Stimulated activated CD4-positive, alpha-beta T cell treated with anti-CD3 and anti-CD28 coated beads, Interleukin-1b, Interleukin-23, amount 100 ng/mL, for 1 hour (primary cell): Measurements from ENCODE around the gene ATXN1.

Source experiments
- DNase-seq, 2 donors: peaks; one replicate each; pipeline ENCODE4 v3.0.0-alpha.2; 2020; ENCODE audit warnings: low read depth in 2 of 2

The ATXN1 gene

DNA sequence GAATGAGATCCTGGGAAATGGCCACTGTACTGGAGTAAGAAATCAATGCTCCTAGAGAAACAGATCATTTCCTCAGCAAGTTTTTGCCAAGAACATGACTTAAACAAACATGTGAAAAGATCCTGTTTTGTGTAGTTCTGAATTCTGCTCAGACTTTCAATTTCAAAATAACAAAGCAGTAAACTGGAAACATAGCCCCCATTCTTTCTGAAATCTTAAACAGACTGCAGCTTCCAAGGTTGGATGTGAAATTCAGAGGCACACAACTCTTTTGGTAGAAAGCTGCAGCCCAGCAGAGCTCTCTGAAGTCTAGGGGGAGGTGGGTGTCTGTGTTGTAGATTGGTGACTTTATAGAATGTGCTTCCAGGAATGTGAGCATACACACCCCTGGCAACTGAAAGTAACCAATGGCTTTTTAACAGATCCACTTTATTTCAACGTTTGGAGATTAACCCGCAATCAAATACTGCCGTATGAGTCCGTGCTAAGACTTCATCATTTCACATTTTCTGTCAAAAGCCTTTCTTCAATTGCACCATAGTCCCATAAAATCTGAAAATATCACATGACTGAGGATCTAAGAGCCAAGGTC, 86.4 kb downstream of the ATXN1 start:
- no peak for DNase-seq

GRCh38 chr6:16673011-16673797, 88.1 kb downstream of the ATXN1 start:
- no peak for DNase-seq

DNA sequence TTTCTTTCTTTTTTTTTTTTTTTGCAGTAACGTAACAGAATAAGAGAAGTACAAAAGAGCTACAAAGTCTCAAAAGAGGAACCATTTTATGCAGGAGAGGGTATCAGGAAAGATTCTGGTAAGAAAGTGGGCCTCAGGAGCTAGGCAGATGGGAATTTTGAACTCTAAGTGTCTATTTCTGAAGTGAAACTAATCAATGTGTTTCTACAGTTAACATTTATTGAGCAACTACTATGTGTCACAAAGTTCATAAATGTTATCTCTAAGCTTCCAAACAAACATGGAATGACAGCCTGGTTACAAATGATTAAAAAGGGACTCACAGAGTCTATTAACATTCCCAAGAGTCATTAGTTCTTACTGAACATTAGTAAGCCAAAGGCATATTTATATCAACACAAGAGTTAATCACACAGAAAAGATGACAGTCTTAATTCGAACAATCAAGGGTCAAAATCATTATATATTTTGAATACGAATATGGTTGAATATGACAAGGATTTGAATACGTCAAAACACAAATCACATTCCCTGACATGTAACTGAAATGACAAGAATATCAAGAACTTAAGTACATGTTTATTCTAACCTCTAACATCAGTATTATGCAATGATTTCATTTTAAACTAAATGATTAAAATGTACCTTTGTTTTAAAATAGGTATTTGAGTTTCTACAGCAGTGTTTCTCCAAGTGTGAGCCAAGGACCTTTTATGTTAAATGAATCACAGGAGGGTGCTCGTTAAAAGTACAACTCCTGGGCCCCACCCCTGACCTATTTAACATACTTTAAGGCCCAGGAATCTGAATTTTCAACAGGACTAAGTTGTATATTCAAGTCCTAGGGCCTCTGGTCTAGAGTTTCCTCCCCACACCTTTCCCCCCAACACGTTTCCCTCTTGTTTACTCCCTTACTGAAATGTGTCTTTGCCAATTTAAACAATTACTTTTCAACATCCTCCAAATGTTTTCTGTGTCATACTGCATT, 89.7 kb downstream of the ATXN1 start:
- DNase-seq, result no peak

DNA sequence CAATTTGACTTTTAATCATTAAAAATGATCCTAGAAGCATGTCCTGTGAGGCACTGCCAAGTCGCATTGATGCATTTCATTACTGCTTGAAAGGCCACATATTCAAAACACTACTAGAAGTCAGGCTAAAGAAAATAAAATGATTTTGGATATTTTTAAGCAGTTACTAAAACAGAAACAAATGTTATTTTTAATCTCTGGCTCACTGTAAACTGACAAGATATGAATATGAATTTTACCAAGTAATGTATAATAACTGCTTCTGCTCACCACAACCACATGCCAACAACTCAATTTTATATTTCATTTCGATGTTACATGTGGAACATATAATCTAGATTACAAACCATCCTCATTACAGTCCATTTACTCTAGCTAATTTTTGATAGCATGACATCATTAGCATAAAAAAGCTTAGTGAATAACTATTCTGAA, 90.6 kb downstream of the ATXN1 start:
- no peak for DNase-seq

DNA sequence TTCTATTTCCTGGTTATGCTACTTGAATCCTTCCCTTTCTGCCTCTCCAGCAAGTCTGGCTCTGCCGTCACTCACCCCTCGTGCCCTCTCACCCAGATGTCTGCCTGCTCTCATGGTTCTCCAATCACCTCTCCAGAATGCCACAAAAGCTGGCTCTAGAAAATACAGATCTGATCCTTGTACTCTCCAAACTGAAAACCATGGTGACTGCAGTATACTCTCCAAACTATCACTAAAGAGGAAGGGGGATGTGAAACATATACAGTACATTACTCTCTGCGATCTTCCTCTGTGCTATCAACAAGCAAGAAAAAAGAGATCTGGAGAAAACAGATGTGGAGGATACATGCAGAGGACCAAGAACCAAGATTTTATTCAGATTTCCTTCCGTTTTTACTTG, 91.1 kb downstream of the ATXN1 start:
- DNase-seq, result no peak

DNA sequence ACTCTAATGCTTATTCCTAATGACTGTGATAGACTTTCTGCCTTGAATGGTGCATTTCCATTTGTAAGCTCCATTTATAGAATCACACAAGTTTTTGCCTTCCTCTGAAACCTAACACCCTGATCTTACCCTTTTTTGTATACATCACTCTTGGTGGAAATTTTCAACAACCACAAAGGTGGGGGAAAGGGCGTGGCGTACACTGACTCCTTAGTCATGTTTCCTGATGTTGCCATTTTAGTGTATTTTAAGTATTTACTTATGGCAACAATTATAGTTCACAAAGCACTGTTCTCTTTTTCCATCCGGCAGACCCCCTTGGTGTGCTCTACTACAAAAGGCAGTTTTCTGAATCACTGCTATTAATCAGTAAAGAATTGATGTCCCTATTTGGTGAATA, 92.0 kb downstream of the ATXN1 start:
- peak; percentile 18 to 42 for DNase-seq

DNA sequence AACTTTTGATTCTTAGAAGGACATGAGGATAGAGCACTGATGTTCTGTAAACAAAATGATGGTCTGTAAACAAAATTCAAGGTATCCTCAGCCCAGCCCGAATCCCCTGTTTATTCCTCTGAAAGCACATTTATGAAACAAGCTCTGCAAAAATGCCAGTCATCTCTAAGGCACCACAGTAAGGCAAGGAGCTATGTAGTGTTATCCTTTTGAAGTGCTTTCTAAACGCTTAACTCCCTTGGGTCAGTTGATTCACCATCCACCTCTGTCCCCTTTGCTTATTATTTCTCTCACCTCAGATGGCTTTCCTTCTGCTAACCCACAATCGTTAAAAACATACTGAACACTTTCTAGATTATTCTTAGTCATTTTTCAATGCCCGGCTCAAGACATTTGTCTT, 93.8 kb downstream of the ATXN1 start:
- no peak for DNase-seq

GRCh38 chr6:16665992-16666391, 95.3 kb downstream of the ATXN1 start:
- no peak for DNase-seq

- DNase-seq, result no peak
These were observed 96.1 kb downstream of the ATXN1 start for GRCh38 chr6:16665182-16665581.

GRCh38 chr6:16663901-16664300, 97.4 kb downstream of the ATXN1 start:
- no peak for DNase-seq

- DNase-seq, result no peak
These were observed 101.1 kb downstream of the ATXN1 start for GRCh38 chr6:16660157-16660497.

DNA sequence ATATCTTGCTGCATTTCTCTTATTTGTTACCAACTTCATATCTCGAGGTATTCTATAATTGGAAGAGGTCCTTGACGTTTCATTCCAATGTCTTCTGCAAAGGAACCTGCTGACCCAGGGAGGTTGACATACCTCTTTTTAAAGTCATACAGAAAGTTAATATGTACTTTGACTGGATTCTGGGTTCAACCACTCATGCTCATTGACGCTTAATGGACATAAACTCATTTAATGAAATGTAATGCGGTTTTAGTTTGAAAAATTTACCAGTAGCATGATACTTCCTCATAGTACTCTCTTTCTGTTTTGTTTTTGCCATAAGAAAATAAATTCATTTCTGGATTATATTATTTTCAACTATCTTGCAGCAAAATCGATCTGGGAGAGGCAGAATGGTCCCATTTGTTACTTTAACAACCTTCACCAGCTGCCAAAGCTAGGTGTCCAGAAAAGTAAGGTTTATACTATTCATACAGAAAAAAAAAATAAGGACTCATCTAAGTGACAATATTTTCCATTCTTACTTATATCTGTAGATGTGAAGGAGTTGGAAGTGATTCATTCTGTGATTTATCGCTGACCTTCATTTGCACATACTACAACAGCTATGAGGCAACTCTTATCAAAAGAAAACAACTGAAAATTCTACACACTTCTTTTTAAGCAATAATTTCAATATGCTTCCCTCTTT, 101.6 kb downstream of the ATXN1 start:
- DNase-seq, result no peak

- no peak for DNase-seq
These were observed 102.8 kb downstream of the ATXN1 start for GRCh38 chr6:16658348-16659034.

DNA sequence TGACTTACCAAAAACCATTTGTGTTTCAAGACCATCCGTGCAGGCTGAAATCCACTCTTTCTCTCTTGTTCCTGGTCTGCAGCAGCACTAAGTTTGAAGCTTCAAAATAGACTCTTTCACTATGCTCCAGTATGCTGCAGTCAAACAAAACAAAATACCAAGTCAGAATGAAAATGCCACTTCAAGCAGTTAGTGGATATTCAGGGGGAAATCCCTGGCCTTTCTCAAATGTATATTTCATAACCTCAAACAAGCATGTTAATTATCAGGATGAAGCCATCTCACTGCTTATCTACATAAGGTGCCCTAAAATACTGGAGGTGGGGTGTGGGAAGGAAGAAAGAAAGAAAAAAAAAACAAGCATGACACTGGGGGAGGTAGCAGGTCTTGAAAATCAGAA, 103.5 kb downstream of the ATXN1 start:
- DNase-seq, result no peak

DNA sequence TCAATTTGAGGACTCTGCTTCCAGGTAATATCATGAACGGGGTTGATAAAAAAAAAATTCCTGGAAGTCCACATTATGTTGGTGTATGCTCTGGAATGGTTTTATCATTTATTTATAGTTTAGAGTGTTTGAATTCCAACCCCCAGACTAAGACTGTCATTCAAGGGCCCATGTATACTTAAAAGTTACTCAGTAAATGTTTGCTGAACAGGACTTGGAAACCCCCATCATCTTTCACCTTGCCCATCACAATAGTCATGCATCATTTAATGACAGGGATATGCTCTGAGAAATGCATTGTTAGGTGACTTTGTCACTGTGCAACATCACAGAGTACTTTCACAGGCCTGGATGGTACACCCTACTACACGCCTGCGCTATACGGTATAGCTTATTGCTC, 104.8 kb downstream of the ATXN1 start:
- DNase-seq, result no peak

DNA sequence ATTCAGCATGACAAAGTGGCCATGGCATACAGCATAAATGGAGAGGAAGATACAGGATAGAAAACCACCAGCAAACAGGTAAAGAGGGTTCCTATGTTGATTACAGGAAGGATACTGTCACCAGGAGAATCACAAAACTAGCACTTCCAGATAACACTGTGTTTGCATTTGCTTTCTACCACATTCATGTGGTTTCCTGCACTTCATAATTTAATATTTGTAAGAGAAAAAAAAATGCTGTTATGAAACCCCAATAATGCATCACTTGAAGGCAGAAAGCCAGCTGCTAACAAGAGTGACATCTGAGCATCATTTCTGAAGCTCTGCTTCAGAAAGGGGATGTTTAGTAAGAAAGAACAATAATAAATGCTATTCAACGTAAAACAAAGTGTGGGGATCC, 106.6 kb downstream of the ATXN1 start:
- DNase-seq, result no peak

DNA sequence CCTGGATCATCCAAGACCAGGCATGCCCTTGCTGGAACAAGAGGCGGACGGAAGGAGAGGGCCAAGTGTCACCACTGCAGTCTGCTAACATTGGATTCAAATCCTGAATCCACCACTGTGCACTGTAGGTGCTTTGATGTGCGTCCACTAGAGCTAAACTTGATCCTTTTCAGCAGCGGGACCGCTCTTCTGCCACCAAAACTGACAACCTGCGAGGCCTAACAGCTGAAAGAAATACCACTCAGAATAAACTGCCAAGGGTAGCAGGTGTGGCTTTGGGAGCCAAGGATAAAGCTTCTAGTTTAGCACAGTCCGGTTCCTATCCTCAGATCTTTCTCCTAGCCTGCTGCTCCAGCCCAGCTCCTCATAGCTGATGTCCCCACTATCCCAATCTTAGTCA, 108.0 kb downstream of the ATXN1 start:
- DNase-seq, result no peak

GRCh38 chr6:16651871-16652270, 109.4 kb downstream of the ATXN1 start:
- DNase-seq, result no peak

DNA sequence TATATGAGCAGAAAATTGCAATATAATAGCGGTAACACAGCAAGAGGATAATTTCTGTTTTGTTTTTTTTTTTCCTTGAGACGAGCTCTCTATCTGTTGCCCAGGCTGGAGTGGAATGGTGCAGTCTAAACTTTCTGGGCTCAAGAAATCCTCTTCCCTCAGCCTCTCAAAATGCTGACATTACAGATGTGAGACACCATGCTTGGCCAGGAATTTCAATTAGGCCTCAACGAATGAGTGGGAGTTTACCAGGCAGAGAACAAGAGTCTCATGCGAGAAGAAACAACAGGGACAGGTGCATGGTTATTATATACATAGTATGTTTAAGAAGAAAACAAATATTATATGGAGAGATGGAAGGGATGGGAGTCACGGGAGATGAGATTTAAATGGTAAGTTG, 111.4 kb downstream of the ATXN1 start:
- DNase-seq, result no peak

- DNase-seq, result no peak
These were observed 112.0 kb downstream of the ATXN1 start for GRCh38 chr6:16649241-16649640.

GRCh38 chr6:16648003-16648402, 113.3 kb downstream of the ATXN1 start:
- DNase-seq, result no peak
